GM19452 (cell line): ENCODE measurements around the gene UBA7.
"Not testable (repeated sequence)": the region's sequence is repeated elsewhere in the genome, so short reads cannot be mapped to it uniquely, and the experiment has no call there.

Experiments
- ATAC-seq: cut with Tn5 transposase; IDR thresholded peaks from one replicate; pipeline ENCODE4 v1.9.1; 2021; ENCODE audit not compliant: unreplicated experiment

The UBA7 gene

GRCh38 chr3:49813497-49814174 is at the start of gene UBA7:
UBA7 (minus strand) TSS chr3:49813953; CDS start chr3:49813787, 166 bp downstream.
- ATAC-seq, result peak; percentile 60

GRCh38 chr3:49859576-49860305 is 46.0 kb upstream of the UBA7 start:
- no peak for ATAC-seq

GRCh38 chr3:49856181-49857005 is 42.6 kb upstream of the UBA7 start, which contains the start of gene TRAIP:
TRAIP (minus strand) TSS chr3:49856564; CDS start chr3:49856453, 111 bp downstream.
- ATAC-seq, result peak; percentile 97

GRCh38 chr3:49855662-49856061 is 41.9 kb upstream of the UBA7 start:
- no peak for ATAC-seq

- no peak for ATAC-seq
Observed at GRCh38 chr3:49845694-49846093, 31.9 kb upstream of the UBA7 start.

GRCh38 chr3:49844464-49845183 is 30.9 kb upstream of the UBA7 start:
- ATAC-seq, result no peak

- ATAC-seq, result no peak
Observed at GRCh38 chr3:49842843-49843517, 29.2 kb upstream of the UBA7 start.

- no peak for ATAC-seq
Observed at GRCh38 chr3:49841806-49842205, 28.1 kb upstream of the UBA7 start.

GRCh38 chr3:49841126-49841696 is 27.5 kb upstream of the UBA7 start:
- no peak for ATAC-seq

- no peak for ATAC-seq
Observed at GRCh38 chr3:49840388-49840787, 26.6 kb upstream of the UBA7 start.

GRCh38 chr3:49839193-49839809 is 25.5 kb upstream of the UBA7 start:
- ATAC-seq, result no peak

GRCh38 chr3:49831341-49831740 is 17.6 kb upstream of the UBA7 start:
- no peak for ATAC-seq

- ATAC-seq, result no peak
Observed at GRCh38 chr3:49826016-49826415, 12.3 kb upstream of the UBA7 start.

- not testable (repeated sequence) for ATAC-seq
Observed at GRCh38 chr3:49823131-49823530, 9.4 kb upstream of the UBA7 start.

- ATAC-seq, result no peak
Observed at GRCh38 chr3:49812916-49813496, 747 bp downstream of the UBA7 start.

GRCh38 chr3:49807431-49808114 is 6.2 kb downstream of the UBA7 start:
- ATAC-seq, result no peak

GRCh38 chr3:49806850-49807249 is 6.9 kb downstream of the UBA7 start:
- no peak for ATAC-seq

GRCh38 chr3:49805897-49806701 is 7.7 kb downstream of the UBA7 start:
- ATAC-seq, result no peak
